GM23338 (cell line): ENCODE results near the gene SH2D2A.

ENCODE experiments used
- CREB1 ChIP-seq: fragments of 250-450 bp; sonication (Bioruptor Pico); IDR thresholded peaks from 2 replicates; pipeline ENCODE4 v1.5.0; 2020; ENCODE audit warnings: low read depth, mild to moderate bottlenecking, moderate library complexity
- CTCF ChIP-seq, 2 experiments: fragments of 200-600 bp in 1 of 2; sonication (generic) in 1 of 2; conservative IDR thresholded peaks; 2 replicates each; pipeline versions ENCODE4 v1.5.1 to v1.6.1; 2016 to 2017; ENCODE audit warnings: antibody characterized with exemption in 2 of 2, low read depth in 2 of 2, mild to moderate bottlenecking in 2 of 2, moderate library complexity in 1 of 2
- EZH2 ChIP-seq: fragments of 200-600 bp; sonication (generic); IDR thresholded peaks from one replicate; pipeline ENCODE4 v1.8.0; 2017; ENCODE audit warnings: antibody characterized with exemption, mild to moderate bottlenecking, low read depth; ENCODE audit not compliant: unreplicated experiment
- JUNB ChIP-seq: IDR thresholded peaks from one replicate; pipeline ENCODE4 v1.6.1; 2016; ENCODE audit warnings: antibody characterized with exemption; ENCODE audit not compliant: unreplicated experiment
- POLR2AphosphoS5 ChIP-seq: IDR thresholded peaks from 2 replicates; pipeline ENCODE4 v1.6.1; 2016; ENCODE audit warnings: antibody characterized with exemption, low read depth
- REST ChIP-seq: IDR thresholded peaks from one replicate; pipeline ENCODE4 v1.6.1; 2018; ENCODE audit warnings: antibody characterized with exemption; ENCODE audit not compliant: unreplicated experiment

- TF ChIP-seq CTCF (conservative IDR thresholded peaks at IDR 0.05; ENCODE audit: low read depth in 2 of 2) (no peak), POLR2AphosphoS5 (no peak), JUNB (no peak), CREB1 (CRISPR knock-in tag) (no peak), EZH2 (no peak), REST (no peak)
Measured at GRCh38 chr1:156812293-156812990, 4.2 kb downstream of the SH2D2A start.
